ENCODE data around the gene ZNF433. TPM values are rescaled to one million over a fixed set of nuclear protein-coding genes. Genes with fewer than 3 reads are reported as not detected.
"Not testable (repeated sequence)": the region's sequence is repeated elsewhere in the genome, so short reads cannot be mapped to it uniquely, and the experiment has no call there.

Gene ZNF433
- total RNA-seq, 2 experiments from 2014 or later = 1.2 to 1.5 TPM

DNA sequence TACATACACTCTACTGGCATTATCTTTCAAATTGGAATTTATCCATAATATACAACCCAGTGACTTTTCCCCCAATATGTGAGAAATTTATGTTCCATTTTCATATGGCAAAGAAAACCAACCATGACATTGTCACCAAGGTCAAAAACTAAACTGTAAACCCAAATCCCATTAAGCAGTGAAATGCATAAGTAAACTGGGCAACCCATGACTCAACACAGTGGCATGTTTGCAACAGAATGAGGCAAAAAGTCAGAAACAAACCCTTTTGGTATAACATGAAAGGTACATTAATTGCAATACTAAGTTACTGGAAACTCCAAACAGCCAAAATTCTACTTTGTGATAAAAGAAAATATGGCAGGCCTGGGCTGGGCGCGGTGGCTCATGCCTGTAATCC, 12.4 kb upstream of the ZNF433 start:
- POLR2A ChIA-PET = no interaction called here
- peaks cover 4% of the 10 kb centered on the region for H3K4me1 Mint-ChIP-seq
- intact Hi-C loops (cut with DNase I, micrococcal nuclease) = no loop called here
- H3K9me3 Mint-ChIP-seq (ENCODE audit: low read depth) = peaks cover 17% of the 10 kb centered on the region
- H3K36me3 Mint-ChIP-seq (ENCODE audit: low read depth) = peaks cover 31% of the 10 kb centered on the region
- H3K4me3 Mint-ChIP-seq = no peak overlapping the region
- DNase-seq (no peak), ATAC-seq (no peak)
- H3K27ac Mint-ChIP-seq = no peak overlapping the region
- H3K27me3 Mint-ChIP-seq = peaks cover 5% of the 10 kb centered on the region
- CTCF ChIA-PET = no interaction called here

GRCh38 chr19:12043752-12044422, 8.4 kb upstream of the ZNF433 start:
- no peak for DNase-seq
- no peak for ATAC-seq
- intact Hi-C loops (cut with DNase I, micrococcal nuclease) = no loop called here
- ChIA-PET POLR2A (no interaction called here), CTCF (no interaction called here)
- Mint-ChIP-seq H3K27me3 (no peaks in the 10 kb centered on the region), H3K4me1 (no peaks in the 10 kb centered on the region), H3K36me3 (ENCODE audit: low read depth) (peaks cover 32% of the 10 kb centered on the region), H3K9me3 (ENCODE audit: low read depth) (peaks cover 23% of the 10 kb centered on the region), H3K4me3 (no peak overlapping the region), H3K27ac (no peak overlapping the region)

DNA sequence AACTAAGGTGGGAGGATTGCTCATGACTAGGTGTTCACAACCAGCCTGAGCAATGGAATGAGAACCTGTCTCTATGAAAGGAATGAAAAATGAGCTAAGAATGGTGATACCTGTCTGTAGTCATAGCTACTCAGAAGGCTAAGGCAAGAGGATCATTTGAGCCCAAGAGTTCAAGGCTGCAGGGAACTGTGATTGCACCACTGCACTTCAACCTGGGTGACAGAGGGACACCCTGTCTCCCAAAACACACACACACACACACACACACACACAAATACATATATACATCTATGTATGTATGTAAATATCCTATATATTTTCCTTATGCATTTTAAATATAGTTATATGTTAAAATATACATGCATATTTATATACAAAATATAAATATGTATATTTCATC, 7.4 kb upstream of the ZNF433 start:
- DNase-seq (no peak), ATAC-seq (no peak)
- Mint-ChIP-seq H3K27me3 (no peaks in the 10 kb centered on the region), H3K36me3 (ENCODE audit: low read depth) (peaks cover 32% of the 10 kb centered on the region), H3K9me3 (ENCODE audit: low read depth) (peaks cover 23% of the 10 kb centered on the region), H3K27ac (no peak overlapping the region), H3K4me1 (no peaks in the 10 kb centered on the region), H3K4me3 (no peak overlapping the region)
- POLR2A ChIA-PET = no interaction called here
- intact Hi-C loops (cut with DNase I, micrococcal nuclease) = no loop called here
- CTCF ChIA-PET = no interaction called here

DNA sequence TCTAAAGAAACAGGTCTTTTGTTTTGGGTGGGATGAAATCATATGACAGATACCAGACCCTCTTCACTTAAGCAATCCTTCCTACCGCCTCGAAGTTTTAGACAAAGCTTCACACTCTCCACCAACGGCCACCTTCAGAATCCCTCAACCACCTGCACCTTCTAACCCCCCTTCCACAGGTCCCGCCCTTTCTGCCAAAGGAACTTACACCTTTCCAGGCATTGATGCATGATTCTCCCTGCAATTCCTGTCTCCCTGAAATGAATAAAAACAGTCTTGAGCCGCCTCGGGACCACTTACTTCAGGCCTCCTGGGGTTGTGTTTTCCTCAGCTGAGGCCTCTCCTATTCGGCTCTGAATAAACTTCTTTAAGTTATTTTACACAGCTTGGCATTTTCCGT, 859 bp downstream of the ZNF433 start:
- peak overlapping the region; percentile 5 for H3K27ac Mint-ChIP-seq
- ChIA-PET CTCF (interaction anchor here (0.9 to 1.8 kb wide), 3 partner anchors 25 to 107 kb away, joined by 3 to 6 read pairs (median 5); no protein-coding TSS in a partner anchor), POLR2A (interaction anchor here (0.8 to 1.7 kb wide), 2 partner anchors 46 to 460 kb away, joined by 4 to 8 read pairs; no protein-coding TSS in a partner anchor)
- peaks cover 9% of the 10 kb centered on the region for H3K4me1 Mint-ChIP-seq
- no peak for DNase-seq
- peaks cover 2% of the 10 kb centered on the region for H3K9me3 Mint-ChIP-seq (ENCODE audit: low read depth)
- no peak for ATAC-seq
- peaks cover under 1% of the 10 kb centered on the region for H3K36me3 Mint-ChIP-seq (ENCODE audit: low read depth)
- intact Hi-C loops (cut with DNase I, micrococcal nuclease) = loop anchor here (1.0 to 5.0 kb wide), 3 partner anchors 32 to 111 kb away; no protein-coding TSS in a partner anchor
- peak overlapping the region; percentile 41 for H3K4me3 Mint-ChIP-seq
- H3K27me3 Mint-ChIP-seq = peaks cover 3% of the 10 kb centered on the region

- DNase-seq (no peak), ATAC-seq (no peak)
- Mint-ChIP-seq H3K36me3 (ENCODE audit: low read depth) (peaks cover 3% of the 10 kb centered on the region), H3K9me3 (ENCODE audit: low read depth) (peaks cover 2% of the 10 kb centered on the region), H3K27me3 (peaks cover 3% of the 10 kb centered on the region), H3K27ac (no peak overlapping the region), H3K4me3 (peak overlapping the region; percentile 41), H3K4me1 (peaks cover 9% of the 10 kb centered on the region)
- intact Hi-C loops (cut with DNase I, micrococcal nuclease) = loop anchor here in 1 of 2 experiments (2.0 kb wide), 1 partner anchor 33 kb away; no protein-coding TSS in a partner anchor
- POLR2A ChIA-PET = no interaction called here
- CTCF ChIA-PET = interaction anchor here (1.5 to 1.8 kb wide), 2 partner anchors 71 to 107 kb away, joined by 3 to 6 read pairs; no protein-coding TSS in a partner anchor
Measured at GRCh38 chr19:12034198-12034597, 1.3 kb downstream of the ZNF433 start.

GRCh38 chr19:12015753-12016116, 19.7 kb downstream of the ZNF433 start:
- Mint-ChIP-seq H3K4me1 (no peaks in the 10 kb centered on the region), H3K4me3 (no peak overlapping the region), H3K27me3 (no peaks in the 10 kb centered on the region), H3K9me3 (ENCODE audit: low read depth) (peaks cover 42% of the 10 kb centered on the region), H3K27ac (no peak overlapping the region), H3K36me3 (ENCODE audit: low read depth) (peaks cover 75% of the 10 kb centered on the region)
- DNase-seq = no peak
- ChIA-PET CTCF (no interaction called here), POLR2A (no interaction called here)
- ATAC-seq = no peak
- intact Hi-C loops (cut with DNase I, micrococcal nuclease) = loop anchor here in 1 of 2 experiments (10.0 kb wide), 1 partner anchor 331 kb away; no protein-coding TSS in a partner anchor

DNA sequence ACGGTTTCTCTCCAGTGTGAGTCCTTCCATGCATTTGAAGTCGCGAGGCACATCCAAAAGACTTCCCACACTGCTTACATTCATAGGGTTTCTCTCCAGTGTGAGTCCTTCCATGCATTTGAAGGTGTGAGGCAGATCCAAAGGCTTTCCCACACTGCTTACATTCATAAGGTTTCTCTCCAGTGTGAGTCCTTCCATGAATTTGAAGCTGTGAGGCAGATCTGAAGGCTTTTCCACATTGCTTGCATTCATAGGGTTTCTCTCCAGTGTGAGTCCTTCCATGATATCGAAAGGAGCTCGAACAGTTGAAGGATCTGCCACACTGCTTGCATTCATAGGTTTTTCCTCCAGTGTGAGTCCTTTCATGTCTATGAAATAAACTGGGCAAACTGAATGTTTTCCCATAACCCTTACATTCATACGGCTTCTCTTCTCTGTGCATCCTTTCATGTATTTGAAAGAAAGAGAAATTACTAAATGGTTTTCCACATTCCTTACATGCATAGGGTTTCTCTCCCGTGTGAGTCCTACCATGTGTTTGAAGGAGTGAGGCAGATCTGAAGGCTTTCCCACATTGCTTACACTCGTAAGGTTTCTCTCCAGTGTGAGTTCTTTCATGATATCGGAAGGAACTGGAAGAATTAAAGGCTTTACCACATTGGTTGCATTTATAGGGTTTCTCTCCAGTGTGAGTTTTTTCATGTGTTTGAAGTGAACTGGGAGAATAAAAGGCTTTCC, 20.3 kb downstream of the ZNF433 start:
- peaks cover 42% of the 10 kb centered on the region for H3K9me3 Mint-ChIP-seq (ENCODE audit: low read depth)
- H3K27me3 Mint-ChIP-seq = no peaks in the 10 kb centered on the region
- no peaks in the 10 kb centered on the region for H3K4me1 Mint-ChIP-seq
- ATAC-seq (no peak), DNase-seq (no peak)
- H3K27ac Mint-ChIP-seq = no peak overlapping the region
- H3K4me3 Mint-ChIP-seq = no peak overlapping the region
- CTCF ChIA-PET = no interaction called here
- peaks cover 77% of the 10 kb centered on the region for H3K36me3 Mint-ChIP-seq (ENCODE audit: low read depth)
- POLR2A ChIA-PET = no interaction called here
- intact Hi-C loops (cut with DNase I, micrococcal nuclease) = loop anchor here in 1 of 2 experiments (10.0 kb wide), 1 partner anchor 330 kb away; no protein-coding TSS in a partner anchor

- ATAC-seq (peak; percentile 96), DNase-seq (peak; percentile 57)
- peaks cover 23% of the 10 kb centered on the region for H3K4me1 Mint-ChIP-seq
- ChIA-PET POLR2A (no interaction called here), CTCF (interaction anchor here (1.5 to 1.6 kb wide), 3 partner anchors 11 to 202 kb away, joined by 4 to 11 read pairs (median 4); partner anchors contain the start of gene ZNF491)
- H3K27me3 Mint-ChIP-seq = no peaks in the 10 kb centered on the region
- H3K4me3 Mint-ChIP-seq = no peak overlapping the region
- intact Hi-C loops (cut with DNase I, micrococcal nuclease) = loop anchor here (1.0 to 5.0 kb wide), 5 partner anchors 12 to 76 kb away; partner anchors contain the start of genes ZNF433 (in 2 of the 2) and ZNF878 (in 1 of the 2)
- peak overlapping the region; percentile 81 for H3K27ac Mint-ChIP-seq
- H3K9me3 Mint-ChIP-seq (ENCODE audit: low read depth) = no peaks in the 10 kb centered on the region
- H3K36me3 Mint-ChIP-seq (ENCODE audit: low read depth) = peaks cover 42% of the 10 kb centered on the region
Measured at GRCh38 chr19:12000152-12000981, 35.1 kb downstream of the ZNF433 start.

DNA sequence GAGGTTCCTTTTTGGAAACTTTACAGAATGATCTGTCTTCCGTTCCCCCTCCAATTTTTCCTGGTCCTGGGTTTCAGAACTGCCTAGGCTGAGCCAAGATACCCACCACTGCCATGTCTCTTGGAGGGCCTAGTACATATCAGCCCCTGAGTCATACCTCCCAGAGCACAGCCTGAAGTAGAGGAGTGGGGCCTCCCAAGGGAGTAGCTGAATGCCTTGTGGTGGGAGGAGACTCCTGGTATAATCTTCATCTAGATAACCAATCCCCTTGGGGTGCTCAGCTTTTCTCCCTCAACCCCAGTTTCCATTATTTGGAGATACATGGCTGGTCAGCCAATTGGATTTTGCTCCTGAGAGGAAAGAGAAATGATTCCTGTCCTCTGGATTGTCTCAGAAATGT, 40.3 kb downstream of the ZNF433 start:
- ChIA-PET POLR2A (no interaction called here), CTCF (interaction anchor here (0.5 to 0.6 kb wide), 2 partner anchors 21 to 116 kb away, joined by 3 read pairs; no protein-coding TSS in a partner anchor)
- Mint-ChIP-seq H3K4me3 (no peak overlapping the region), H3K9me3 (ENCODE audit: low read depth) (no peaks in the 10 kb centered on the region), H3K27ac (no peak overlapping the region), H3K36me3 (ENCODE audit: low read depth) (peaks cover 25% of the 10 kb centered on the region), H3K4me1 (peaks cover 40% of the 10 kb centered on the region), H3K27me3 (no peaks in the 10 kb centered on the region)
- intact Hi-C loops (cut with DNase I, micrococcal nuclease) = no loop called here
- ATAC-seq = no peak
- no peak for DNase-seq

DNA sequence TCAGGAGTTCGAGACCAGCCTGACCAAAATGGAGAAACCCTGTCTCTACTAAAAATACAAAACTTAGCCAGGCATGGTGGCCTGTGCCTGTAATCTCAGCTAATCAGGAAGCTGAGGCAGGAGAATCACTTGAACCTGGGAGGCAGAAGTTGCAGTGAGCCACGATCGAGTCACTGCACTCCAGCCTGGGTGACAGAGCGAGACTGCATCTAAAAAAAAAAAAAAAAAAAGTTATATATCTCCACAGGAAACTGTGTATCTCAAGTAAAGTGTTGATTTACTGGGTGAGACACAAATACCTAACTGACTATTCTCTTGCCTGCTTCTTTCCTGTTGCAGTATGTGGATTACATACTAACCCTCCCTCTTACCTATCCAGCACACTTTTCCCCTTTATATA, 43.6 kb downstream of the ZNF433 start:
- DNase-seq; intact Hi-C loops (cut with DNase I, micrococcal nuclease); H3K9me3 Mint-ChIP-seq (ENCODE audit: low read depth); H3K27ac Mint-ChIP-seq; H3K4me3 Mint-ChIP-seq; ATAC-seq; H3K27me3 Mint-ChIP-seq: not testable (repeated sequence)
- peaks cover 37% of the 10 kb centered on the region for H3K4me1 Mint-ChIP-seq
- ChIA-PET CTCF (interaction anchor here (0.6 to 2.3 kb wide), 5 partner anchors 28 to 193 kb away, joined by 3 to 12 read pairs (median 4); partner anchors contain the start of gene ZNF763), POLR2A (interaction anchor here (0.6 kb wide), 1 partner anchor 93 kb away, joined by 7 read pairs; no protein-coding TSS in a partner anchor)
- H3K36me3 Mint-ChIP-seq (ENCODE audit: low read depth) = peaks cover 14% of the 10 kb centered on the region

GRCh38 chr19:11989112-11989456, 46.4 kb downstream of the ZNF433 start:
- no peak for ATAC-seq
- no peaks in the 10 kb centered on the region for H3K27me3 Mint-ChIP-seq
- H3K36me3 Mint-ChIP-seq (ENCODE audit: low read depth) = peaks cover 10% of the 10 kb centered on the region
- POLR2A ChIA-PET = interaction anchor here (0.6 to 2.4 kb wide), 4 partner anchors 24 to 77 kb away, joined by 3 to 18 read pairs (median 6); partner anchors contain the start of genes ZNF433, ZNF700 and ZNF763
- DNase-seq = no peak
- H3K9me3 Mint-ChIP-seq (ENCODE audit: low read depth) = peaks cover 2% of the 10 kb centered on the region
- H3K4me3 Mint-ChIP-seq = peak overlapping the region; percentile 86
- intact Hi-C loops (cut with DNase I, micrococcal nuclease) = loop anchor here (2.0 to 5.0 kb wide), 4 partner anchors 68 to 743 kb away; partner anchors contain the start of genes TRIR (in 1 of the 2) and ZNF440 (in 1 of the 2)
- CTCF ChIA-PET = interaction anchor here (0.6 to 5.1 kb wide), 12 partner anchors 8 to 574 kb away, joined by 3 to 44 read pairs (median 6); partner anchors contain the start of genes ZNF20, ZNF491, ZNF700 and ZNF763
- peak overlapping the region; percentile 92 for H3K27ac Mint-ChIP-seq
- peaks cover 27% of the 10 kb centered on the region for H3K4me1 Mint-ChIP-seq

Data from activated CD4-positive, alpha-beta T cell treated with anti-CD3 and anti-CD28 coated beads for 36 hours (primary cell).